Esophagus squamous epithelium (tissue), 5 donors: ENCODE results near the gene TXNDC2. TPM values are rescaled to one million over a fixed set of nuclear protein-coding genes. Genes with fewer than 3 reads are reported as not detected.

Experiments used
- DNase-seq: peaks from one replicate; lab custom pipeline; 2025; lab: John Stamatoyannopoulos, UW
- H3K27ac ChIP-seq, 4 donors: fragments of 200-600 bp; sonication (generic); one replicate each; pipeline ENCODE4 v1.5.1; 2016 to 2019; ENCODE audit warnings: mild to moderate bottlenecking in 1 of 4
- H3K27me3 ChIP-seq, 4 donors: fragments of 200-600 bp; sonication (generic); 1 replicate in 3 of 4; 2 replicates in 1 of 4; pipeline versions ENCODE4 v1.5.1 to v1.6.0; 2017 to 2021; ENCODE audit warnings: antibody characterized with exemption in 1 of 4
- H3K36me3 ChIP-seq, 3 donors: fragments of 200-600 bp; sonication (generic); one replicate each; pipeline ENCODE4 v1.5.1; 2016 to 2019
- H3K4me1 ChIP-seq, 3 donors: fragments of 200-600 bp; sonication (generic); one replicate each; pipeline ENCODE4 v1.5.1; 2017 to 2019
- H3K4me3 ChIP-seq, 4 donors: fragments of 200-600 bp; sonication (generic); 1 replicate in 3 of 4; 2 replicates in 1 of 4; pipeline ENCODE4 v1.5.1; 2016 to 2019; ENCODE audit warnings: mild to moderate bottlenecking in 2 of 4, moderate library complexity in 1 of 4
- H3K9me3 ChIP-seq, 3 donors: fragments of 200-600 bp; sonication (generic); one replicate each; pipeline ENCODE4 v1.5.1; 2016 to 2019
- CTCF ChIP-seq, 6 experiments: fragments of 450-650 bp in 4 of 6; fragments of 200-600 bp in 2 of 6; sonication (generic) in 2 of 6; IDR thresholded peaks; one replicate each; pipeline ENCODE4 v1.5.1; 2016 to 2019; ENCODE audit warnings: antibody characterized with exemption in 6 of 6, mild to moderate bottlenecking in 4 of 6, moderate library complexity in 4 of 6
- POLR2A ChIP-seq, 4 donors: fragments of 450-650 bp; IDR thresholded peaks; one replicate each; pipeline ENCODE4 v1.6.1; 2017; ENCODE audit warnings: antibody characterized with exemption in 4 of 4, mild to moderate bottlenecking in 4 of 4, moderate library complexity in 3 of 4
- WGBS, 2 donors: methylation state at CpG; one replicate each; pipeline ENCODE4 v1.1.5; 2018; 5-methylcytosine and 5-hydroxymethylcytosine counted together
- intact Hi-C: fragments of 100-400 bp; cut with DNase I; formaldehyde crosslinking; loops from one replicate; pipeline ENCODE4 v1.15.0; 2022
- total RNA-seq, 4 donors: library from RNA; depleted of rRNA; stranded (reverse); fragments of >200 nt; gene quantifications; one replicate each; pipeline ENCODE4 v1.1.0, GENCODE V29; 2016
- donor health status: DM: yes; HTN: yes; CAD: no.

The TXNDC2 gene
- total RNA-seq, 4 donors from 2014 or later = 0.09 TPM; not detected in 3

- Histone ChIP-seq H3K36me3 (peaks cover 0 to 4% (median 0%) of the 10 kb centered on the region in 3 donors), H3K4me3 (no peak overlapping the region), H3K27me3 (no peaks in the 10 kb centered on the region), H3K27ac (no peak overlapping the region), H3K4me1 (peaks cover 6 to 95% (median 43%) of the 10 kb centered on the region in 3 donors), H3K9me3 (no peaks in the 10 kb centered on the region)
- WGBS, 2 donors = 60 to 72% methylated on average over 2 of the region's 2 CpGs
- intact Hi-C loops = loop anchor here (10.0 kb wide), 1 partner anchor 213 kb away; no protein-coding TSS in a partner anchor
- peak in 1 of 6 experiments; percentile 9 for TF ChIP-seq CTCF (IDR thresholded peaks at IDR 0.05)
- no peak for TF ChIP-seq POLR2A (IDR thresholded peaks at IDR 0.05)
- no peak for DNase-seq
Measured at GRCh38 chr18:9927392-9928063, 41.8 kb downstream of the TXNDC2 start.

GRCh38 chr18:9928646-9929259 is 43.0 kb downstream of the TXNDC2 start:
- H3K4me3 ChIP-seq = no peak overlapping the region
- H3K4me1 ChIP-seq = peaks cover 6 to 95% (median 47%) of the 10 kb centered on the region in 3 donors
- TF ChIP-seq CTCF (IDR thresholded peaks at IDR 0.05) (no peak), POLR2A (IDR thresholded peaks at IDR 0.05) (no peak)

GRCh38 chr18:9930299-9930884 is 44.6 kb downstream of the TXNDC2 start:
- intact Hi-C loops = no loop called here
- no peak for DNase-seq
- Histone ChIP-seq H3K36me3 (peaks cover 3 to 33% (median 6%) of the 10 kb centered on the region in 3 donors), H3K4me3 (no peak overlapping the region), H3K27ac (no peak overlapping the region), H3K27me3 (no peaks in the 10 kb centered on the region), H3K4me1 (peaks cover 6 to 84% (median 41%) of the 10 kb centered on the region in 3 donors), H3K9me3 (no peaks in the 10 kb centered on the region)
- TF ChIP-seq CTCF (IDR thresholded peaks at IDR 0.05) = no peak
- TF ChIP-seq POLR2A (IDR thresholded peaks at IDR 0.05) = no peak
- 82 to 86% methylated on average over 3 of the region's 3 CpGs for WGBS, 2 donors

More at GRCh38 chr18:9928646-9929259, 43.0 kb downstream of the TXNDC2 start:
- peaks cover 3 to 17% (median 6%) of the 10 kb centered on the region in 3 donors for H3K36me3 ChIP-seq
- no peaks in the 10 kb centered on the region for H3K27me3 ChIP-seq
- H3K9me3 ChIP-seq = no peaks in the 10 kb centered on the region
- 57 to 73% methylated on average over 5 of the region's 5 CpGs for WGBS, 2 donors
- peak overlapping the region in 1 of 4 donors; percentile 51 for H3K27ac ChIP-seq
- intact Hi-C loops = loop anchor here (10.0 kb wide), 1 partner anchor 214 kb away; no protein-coding TSS in a partner anchor
- no peak for DNase-seq

GRCh38 chr18:9931146-9931545 is 45.4 kb downstream of the TXNDC2 start:
- intact Hi-C loops = no loop called here
- Histone ChIP-seq H3K4me3 (no peak overlapping the region), H3K27ac (no peak overlapping the region), H3K4me1 (peaks cover 6 to 77% (median 38%) of the 10 kb centered on the region in 3 donors), H3K9me3 (no peaks in the 10 kb centered on the region), H3K36me3 (peaks cover 3 to 41% (median 6%) of the 10 kb centered on the region in 3 donors), H3K27me3 (no peaks in the 10 kb centered on the region)
- WGBS, 2 donors = 57 to 82% methylated on average over 1 of the region's 1 CpG
- TF ChIP-seq CTCF (IDR thresholded peaks at IDR 0.05) = no peak
- TF ChIP-seq POLR2A (IDR thresholded peaks at IDR 0.05) = no peak
- DNase-seq = no peak
